Prostate gland (tissue), 2 donors: ENCODE results near the gene ZNF821. TPM values are rescaled to one million over a fixed set of nuclear protein-coding genes. Genes with fewer than 3 reads are reported as not detected.
A peak's percentile ranks its signal among the peaks of the same experiment; 100 is the strongest.

ENCODE experiments used
- DNase-seq: peaks from one replicate; pipeline ENCODE4 v3.0.0-alpha.2; 2019; ENCODE audit warnings: low spot score
- H3K27ac ChIP-seq, 2 donors: fragments of 200-600 bp; sonication (generic); 2 replicates each; pipeline ENCODE4 v1.5.1; 2017 to 2019
- H3K27me3 ChIP-seq: fragments of 200-600 bp; sonication (generic); replicated peaks from 2 replicates; pipeline ENCODE4 v1.5.1; 2019; ENCODE audit not compliant: insufficient read depth
- H3K36me3 ChIP-seq, 2 donors: fragments of 200-600 bp; sonication (generic); 1 replicate in 1 of 2; 2 replicates in 1 of 2; pipeline versions ENCODE4 v1.5.1 to v1.8.1; 2017 to 2019
- H3K4me1 ChIP-seq: fragments of 200-600 bp; sonication (generic); replicated peaks from 2 replicates; pipeline ENCODE4 v1.5.1; 2019
- H3K4me3 ChIP-seq, 2 donors: fragments of 200-600 bp; sonication (generic); 2 replicates each; pipeline ENCODE4 v1.5.1; 2017 to 2019
- H3K9me3 ChIP-seq: fragments of 200-600 bp; sonication (generic); 2 replicates; pipeline ENCODE4 v1.5.1; 2017
- CTCF ChIP-seq, 4 experiments: fragments of 200-600 bp in 2 of 4; fragments of 450-650 bp in 2 of 4; sonication (generic) in 2 of 4; IDR thresholded peaks; 1 replicate in 3 of 4; 2 replicates in 1 of 4; pipeline ENCODE4 v1.5.1; 2016 to 2019; ENCODE audit warnings: antibody characterized with exemption in 4 of 4, mild to moderate bottlenecking in 2 of 4, moderate library complexity in 2 of 4
- POLR2A ChIP-seq: fragments of 450-650 bp; IDR thresholded peaks from one replicate; pipeline ENCODE4 v1.6.1; 2016; ENCODE audit warnings: antibody characterized with exemption, mild to moderate bottlenecking
- POLR2AphosphoS5 ChIP-seq: sonication (generic); formaldehyde crosslinking; IDR thresholded peaks from one replicate; pipeline ENCODE4 v1.6.1; 2017; ENCODE audit warnings: antibody characterized with exemption
- WGBS: methylation state at CpG from one replicate; pipeline ENCODE4 v1.1.5; 2018; 5-methylcytosine and 5-hydroxymethylcytosine counted together
- intact Hi-C: fragments of 100-400 bp; cut with DNase I; formaldehyde crosslinking; loops from one replicate; pipeline ENCODE4 v1.14.2; 2022
- total RNA-seq, 2 donors: library from RNA; depleted of rRNA; stranded (reverse); fragments of >200 nt; gene quantifications; one replicate each; pipeline ENCODE4 v1.1.0, GENCODE V29; 2016

ZNF821 gene
- total RNA-seq, 2 donors from 2014 or later: 20.0 to 26.6 TPM

GRCh38 chr16:71895679-71896365 lies 11.8 kb upstream of the ZNF821 start:
- Histone ChIP-seq H3K4me1 (peaks cover 2% of the 10 kb centered on the region), H3K4me3 (peak overlapping the region; percentile 70 to 98), H3K9me3 (no peaks in the 10 kb centered on the region), H3K27ac (peak overlapping the region; percentile 97), H3K27me3 (no peaks in the 10 kb centered on the region), H3K36me3 (no peaks in the 10 kb centered on the region)
- TF ChIP-seq CTCF (IDR thresholded peaks at IDR 0.05) (no peak), POLR2AphosphoS5 (no peak), POLR2A (peak; percentile 9)
- DNase-seq: peak; percentile 15
- intact Hi-C loops: loop anchor here (5.0 kb wide), 1 partner anchor 89 kb away; the partner anchor contains the start of gene AP1G1
- 1% methylated on average over 37 of the region's 44 CpGs for WGBS

DNA sequence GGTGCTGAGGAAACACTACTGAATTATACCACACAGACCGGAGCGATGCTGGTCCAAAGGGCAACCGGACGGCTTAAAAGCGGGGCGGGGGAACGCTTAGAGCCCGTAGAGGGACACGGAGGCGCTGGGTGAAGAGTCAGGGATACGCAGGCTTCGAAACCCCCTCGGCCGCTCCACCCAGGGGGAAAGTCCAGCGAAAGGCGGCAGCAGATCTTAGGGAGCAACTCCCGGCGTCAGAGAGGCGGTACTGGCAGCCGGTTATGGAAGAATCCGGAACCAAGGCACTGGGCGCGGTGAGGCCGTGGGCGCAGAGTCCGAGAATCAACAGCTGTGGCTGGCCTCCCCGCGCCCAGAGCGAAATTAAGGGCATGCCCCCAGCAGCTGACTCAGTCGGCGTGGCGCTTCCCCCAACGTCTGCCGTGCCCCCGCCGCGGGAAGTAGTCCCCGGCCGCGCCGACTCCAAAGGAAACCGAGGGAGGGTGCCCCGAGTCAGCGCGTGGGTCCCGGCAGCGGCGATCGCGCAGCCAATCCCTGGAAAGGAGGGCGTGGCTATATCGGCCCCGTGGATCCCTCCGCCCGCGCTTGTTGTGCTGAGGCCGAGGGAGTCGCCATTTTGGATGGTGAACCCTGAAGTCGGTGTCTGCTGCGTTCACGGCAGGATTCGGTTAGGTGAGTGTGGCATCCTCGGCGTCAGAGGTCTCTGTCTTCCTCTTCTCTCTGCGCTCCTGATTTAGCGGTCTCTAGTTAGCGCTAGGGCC lies 11.1 kb upstream of the ZNF821 start, which contains the start of gene IST1:
Gene IST1 (plus strand): TSS at position 611 of the 758 bp plus-strand sequence. CDS start 20,110 bp downstream, outside the sequence.
- under 1% methylated on average over 64 of the region's 67 CpGs for WGBS
- TF ChIP-seq CTCF (IDR thresholded peaks at IDR 0.05): peak in 1 of 4 experiments; percentile 24
- TF ChIP-seq POLR2A: peak; percentile 94
- peak; percentile 98 for TF ChIP-seq POLR2AphosphoS5
- no peaks in the 10 kb centered on the region for H3K27me3 ChIP-seq
- peak within 1 kb of the TSS; percentile 70 to 98 for H3K4me3 ChIP-seq
- no peaks in the 10 kb centered on the region for H3K36me3 ChIP-seq
- peak within 1 kb of the TSS; percentile 97 for H3K27ac ChIP-seq
- H3K4me1 ChIP-seq: peaks cover 2% of the 10 kb centered on the region
- DNase-seq: peak; percentile 98
- no peaks in the 10 kb centered on the region for H3K9me3 ChIP-seq
- intact Hi-C loops: loop anchor here (5.0 kb wide), 1 partner anchor 88 kb away; the partner anchor contains the start of gene AP1G1

GRCh38 chr16:71894229-71894920 lies 10.4 kb upstream of the ZNF821 start:
- no peaks in the 10 kb centered on the region for H3K36me3 ChIP-seq
- peak overlapping the region; percentile 97 for H3K27ac ChIP-seq
- H3K4me1 ChIP-seq: peaks cover 2% of the 10 kb centered on the region
- peak; percentile 51 for DNase-seq
- H3K9me3 ChIP-seq: no peaks in the 10 kb centered on the region
- TF ChIP-seq CTCF (IDR thresholded peaks at IDR 0.05) (peak in 1 of 4 experiments; percentile 13), POLR2AphosphoS5 (no peak)
- intact Hi-C loops: no loop called here
- H3K27me3 ChIP-seq: no peaks in the 10 kb centered on the region
- H3K4me3 ChIP-seq: peak overlapping the region; percentile 70 to 98
- 1% methylated on average over 31 of the region's 31 CpGs for WGBS

DNA sequence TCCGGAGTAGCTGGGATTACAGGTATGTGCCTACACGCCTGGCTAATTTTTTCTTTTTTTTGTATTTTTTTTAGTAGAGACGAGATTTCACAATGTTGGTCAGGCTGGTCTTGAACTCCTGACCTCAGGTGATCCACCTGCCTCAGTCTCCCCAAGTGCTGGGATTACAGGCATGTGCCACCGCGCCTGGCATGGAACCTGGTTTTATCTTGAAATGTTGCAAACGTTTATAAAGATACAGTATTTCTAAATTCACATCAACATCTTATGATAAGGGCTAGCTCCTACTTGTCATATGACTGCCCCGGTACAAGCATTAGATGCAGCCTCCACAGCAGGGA lies 9.9 kb upstream of the ZNF821 start:
- Histone ChIP-seq H3K27me3 (no peaks in the 10 kb centered on the region), H3K4me3 (peak overlapping the region; percentile 70 to 98)
- intact Hi-C loops: no loop called here

More for the DNA sequence above, 9.9 kb upstream of the ZNF821 start:
- no peak for TF ChIP-seq POLR2A
- no peak for TF ChIP-seq CTCF (IDR thresholded peaks at IDR 0.05)
- no peak for TF ChIP-seq POLR2AphosphoS5
- no peaks in the 10 kb centered on the region for H3K9me3 ChIP-seq
- H3K27ac ChIP-seq: peak overlapping the region; percentile 97
- WGBS: 49% methylated on average over 7 of the region's 7 CpGs
- DNase-seq: no peak
- H3K36me3 ChIP-seq: no peaks in the 10 kb centered on the region
- peaks cover 2% of the 10 kb centered on the region for H3K4me1 ChIP-seq
